Hair follicular keratinocyte (primary cell): Measurements from ENCODE around the gene ATP5PO. TPM values are rescaled to one million over a fixed set of nuclear protein-coding genes. Genes with fewer than 3 reads are reported as not detected.

ENCODE experiments used
- total RNA-seq: library from RNA; depleted of rRNA; stranded (reverse); fragments of >200 nt; gene quantifications from 2 replicates; pipeline ENCODE4 v1.2.3, GENCODE V29; 2015

The ATP5PO gene, protein sequence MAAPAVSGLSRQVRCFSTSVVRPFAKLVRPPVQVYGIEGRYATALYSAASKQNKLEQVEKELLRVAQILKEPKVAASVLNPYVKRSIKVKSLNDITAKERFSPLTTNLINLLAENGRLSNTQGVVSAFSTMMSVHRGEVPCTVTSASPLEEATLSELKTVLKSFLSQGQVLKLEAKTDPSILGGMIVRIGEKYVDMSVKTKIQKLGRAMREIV
- 213 and 266 TPM in 2 replicates for total RNA-seq

GRCh38 chr21:33915368-33916199 is at the start of gene ATP5PO:
Gene ATP5PO, minus strand, starts transcription at chr21:33915804. Its CDS starts 41 bp downstream, at chr21:33915763.

Other genes with a start within 250 kb of the ATP5PO start
- gene MRPS6, start 157.8 kb upstream of the ATP5PO start, total RNA-seq: 18.7 and 34.2 TPM in 2 replicates
- gene SLC5A3, start 157.8 kb upstream of the ATP5PO start, total RNA-seq: 6.3 and 8.9 TPM in 2 replicates